Measurements from ENCODE around the gene IFIT5. TPM values are rescaled to one million over a fixed set of nuclear protein-coding genes. Genes with fewer than 3 reads are reported as not detected.

The IFIT5 gene
- total RNA-seq: 24.3 and 40.0 TPM in 2 replicates

GRCh38 chr10:89414146-89414878 lies at the start of gene IFIT5:
Gene IFIT5 (plus strand): TSS chr10:89414568. CDS start chr10:89414799, 231 bp downstream.

DNA sequence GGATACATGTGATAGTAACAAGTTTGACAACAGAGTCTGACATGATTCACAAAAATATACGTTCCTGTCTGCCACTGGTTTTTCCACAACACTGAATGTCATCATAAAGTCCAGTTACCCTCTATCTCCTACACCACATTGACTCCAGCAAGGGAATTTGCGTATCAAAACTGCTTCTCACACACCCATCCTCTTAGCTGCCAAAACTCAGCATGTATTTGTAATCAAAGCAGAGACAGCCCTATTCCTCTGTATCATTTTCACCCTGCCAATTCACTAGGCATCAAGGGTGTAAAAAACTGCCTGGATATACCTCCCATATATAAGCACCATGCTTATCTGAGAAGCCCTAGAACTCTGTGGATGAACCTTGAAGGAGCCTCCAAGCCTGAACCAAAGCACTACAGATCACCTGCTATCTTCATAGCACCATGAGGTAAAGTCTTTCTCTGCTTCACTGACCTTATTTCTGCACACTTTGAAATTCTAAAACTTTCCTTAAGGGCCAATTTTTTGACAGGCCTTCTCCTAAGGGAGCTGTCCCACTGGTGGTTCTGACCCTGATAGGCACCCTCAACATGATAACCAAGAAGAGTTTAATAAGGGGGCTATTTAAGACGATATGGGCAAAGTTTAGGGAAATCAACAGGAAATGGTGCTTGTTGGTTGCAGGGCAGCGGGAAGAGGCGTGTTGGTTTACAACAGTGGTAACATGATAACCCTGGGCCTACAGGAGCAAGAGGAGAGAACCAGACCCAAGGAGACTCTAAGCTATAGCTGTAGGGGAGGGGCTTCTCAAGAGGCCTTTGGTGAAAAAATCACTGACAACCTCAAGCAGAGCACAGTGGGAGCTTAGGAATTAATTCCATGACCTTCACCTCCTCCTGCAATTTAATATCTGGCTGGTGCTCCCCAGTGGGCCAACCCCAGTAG lies 36.4 kb upstream of the IFIT5 start, which contains the start of gene IFIT1B:
Gene IFIT1B (plus strand): TSS at position 352 of the 933 bp plus-strand sequence. CDS start 80 bp downstream, at position 432.

DNA sequence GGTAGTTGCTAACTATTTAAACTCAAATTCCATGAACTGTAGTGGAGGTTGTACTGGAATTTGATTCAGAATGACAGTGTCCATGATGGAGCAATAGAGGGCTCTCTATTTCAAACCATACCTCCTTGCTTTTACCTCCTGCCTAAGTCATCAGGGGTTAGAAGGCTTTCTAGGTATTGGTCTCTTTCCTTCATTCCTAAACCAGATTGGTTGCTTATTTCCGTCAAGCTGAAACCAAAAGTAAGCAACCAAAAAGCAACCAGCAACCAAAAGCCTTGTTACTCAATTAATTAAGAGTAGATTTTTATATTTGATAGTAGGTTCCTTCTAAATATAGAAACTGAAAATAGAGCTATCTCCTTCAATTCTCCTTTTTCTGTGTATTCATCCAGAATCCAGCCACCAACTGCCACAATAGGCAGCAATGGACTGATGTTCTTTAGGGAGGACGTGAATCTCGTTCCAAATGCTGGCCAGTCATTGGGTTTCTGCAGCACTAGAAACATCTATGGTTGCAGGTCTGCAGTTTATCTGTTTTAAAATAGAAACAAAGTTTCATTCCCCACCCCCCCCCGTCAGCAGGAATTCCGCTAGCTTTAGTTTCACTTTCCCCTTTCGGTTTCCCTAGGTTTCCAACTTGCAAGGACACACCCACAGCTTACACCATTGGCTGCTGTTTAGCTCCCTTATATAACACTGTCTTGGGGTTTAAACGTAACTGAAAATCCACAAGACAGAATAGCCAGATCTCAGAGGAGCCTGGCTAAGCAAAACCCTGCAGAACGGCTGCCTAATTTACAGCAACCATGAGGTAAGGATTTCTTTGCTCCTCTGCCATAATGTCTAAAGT lies 22.2 kb upstream of the IFIT5 start, which contains the start of gene IFIT1:
Gene IFIT1 (plus strand): TSS at position 717 of the 850 bp plus-strand sequence. CDS start 90 bp downstream, at position 807.

Other genes starting within 250 kb of the IFIT5 start
- gene CH25H, start 207.3 kb upstream of the IFIT5 start, total RNA-seq: 1.4 and 2.9 TPM in 2 replicates
- gene LIPA, start 162.8 kb upstream of the IFIT5 start, total RNA-seq: 61.9 and 72.7 TPM in 2 replicates
- gene IFIT2, start 112.5 kb upstream of the IFIT5 start, total RNA-seq: 12.3 and 22.8 TPM in 2 replicates
- gene IFIT3, start 86.6 kb upstream of the IFIT5 start, total RNA-seq: 15.5 and 33.3 TPM in 2 replicates
- not detected in 2 replicates for gene IFIT1B, start 36.5 kb upstream of the IFIT5 start, total RNA-seq
- 9.6 and 27.6 TPM in 2 replicates for gene IFIT1, start 21.9 kb upstream of the IFIT5 start, total RNA-seq
- gene SLC16A12, start 121.0 kb downstream of the IFIT5 start, total RNA-seq: 0.56 and 0.96 TPM in 2 replicates
- gene PANK1, start 230.7 kb downstream of the IFIT5 start, total RNA-seq: 6.7 and 10.1 TPM in 2 replicates

Measured in regular cardiac myocyte (primary cell).